HepG2 (cell line): ENCODE measurements around the gene HOXA5. TPM values are rescaled to one million over a fixed set of nuclear protein-coding genes. Genes with fewer than 3 reads are reported as not detected.

Experiments used
- ATAC-seq: fragments of 200-7000 bp; cut with Tn5 transposase; 3 replicates; pipeline ENCODE4 v1.9.1; 2020; ENCODE audit warnings: mild to moderate bottlenecking, moderate library complexity
- BruUV-seq: library from RNA; stranded (reverse); fragments of 400-500 nt; replicated peaks from 2 replicates; lab custom pipeline; 2021; lab: Mats Ljungman, UMichigan
- CTCF ChIA-PET: fragments of 300-600 bp; formaldehyde crosslinking; extraction: SDS; loops from one replicate; lab custom pipeline; 2021; ENCODE audit warnings: low total read pairs, inconsistent platforms, low intra/inter-chr PET ratio; lab: Yijun Ruan, JAX
- POLR2A ChIA-PET: fragments of 350-600 bp; sonication (Branson Sonifier 250); formaldehyde crosslinking; loops from one replicate; lab custom pipeline; 2020; ENCODE audit warnings: antibody characterized with exemption, inconsistent platforms; lab: Yijun Ruan, JAX
- DNase-seq: peaks from one replicate; pipeline ENCODE4 v3.0.0-alpha.2; 2015; ENCODE audit warnings: low spot score
- FAIRE-seq: peaks from 3 replicates; lab custom pipeline; 2011; peaks lifted over from hg19 to GRCh38; lab: Jason Lieb, UNC
- H2AFZ ChIP-seq: one replicate; pipeline ENCODE4 v1.6.1; 2011; ENCODE audit warnings: low read length, inconsistent platforms
- H3K27ac ChIP-seq: fragments of 300-600 bp; 3 replicates; pipeline ENCODE4 v1.8.0; 2011; ENCODE audit warnings: mixed run types, mild to moderate bottlenecking, mixed read lengths, low read length, inconsistent platforms; ENCODE audit not compliant: insufficient read depth; ENCODE audit errors: extremely low read length
- H3K27me3 ChIP-seq, 2 experiments: fragments of 200-600 bp in 1 of 2; 2 replicates in 1 of 2; 3 replicates in 1 of 2; pipeline versions ENCODE4 v1.6.0 to v1.8.0; 2011; ENCODE audit warnings: low read length in 2 of 2, mild to moderate bottlenecking in 2 of 2, moderate library complexity in 2 of 2, inconsistent platforms in 1 of 2; ENCODE audit not compliant: insufficient read depth in 2 of 2, control insufficient read depth in 1 of 2
- H3K36me3 ChIP-seq, 2 experiments: fragments of 200-600 bp in 1 of 2; replicated peaks in 1 of 2; 2 replicates in 1 of 2; 3 replicates in 1 of 2; pipeline versions ENCODE4 v1.5.1 to v1.8.0; 2011; ENCODE audit warnings: low read length in 2 of 2, inconsistent platforms in 1 of 2; ENCODE audit not compliant: insufficient read depth in 2 of 2, control insufficient read depth in 1 of 2
- H3K4me1 ChIP-seq: 2 replicates; pipeline ENCODE4 v1.5.1; 2012; ENCODE audit warnings: low read length, inconsistent platforms; ENCODE audit not compliant: insufficient read depth
- H3K4me2 ChIP-seq: 2 replicates; pipeline ENCODE4 v1.6.0; 2011; ENCODE audit warnings: low read depth, low read length, inconsistent platforms
- H3K4me3 ChIP-seq, 3 experiments: fragments of 200-600 bp in 1 of 3; sonication (generic), shearing (Covaris generic) in 1 of 3; replicated peaks in 1 of 3; 2 replicates each; pipeline ENCODE4 v1.5.1; 2011 to 2016; ENCODE audit warnings: low read length in 3 of 3, inconsistent platforms in 2 of 3, low read depth in 2 of 3, mild to moderate bottlenecking in 2 of 3, control low read depth in 1 of 3, mixed read lengths in 1 of 3; ENCODE audit not compliant: insufficient read depth in 1 of 3
- H3K79me2 ChIP-seq: one replicate; pipeline ENCODE4 v1.6.1; 2011; ENCODE audit warnings: low read length, inconsistent platforms; ENCODE audit not compliant: insufficient read depth
- H3K9ac ChIP-seq: 2 replicates; pipeline ENCODE4 v1.6.0; 2011; ENCODE audit warnings: mild to moderate bottlenecking, low read depth, low read length, inconsistent platforms; ENCODE audit not compliant: insufficient read depth
- H3K9me3 ChIP-seq: 2 replicates; pipeline ENCODE4 v1.5.1; 2012; ENCODE audit warnings: mild to moderate bottlenecking, low read length
- H4K20me1 ChIP-seq: 2 replicates; pipeline ENCODE4 v1.6.0; 2011; ENCODE audit warnings: inconsistent platforms, mild to moderate bottlenecking, low read length, moderate library complexity; ENCODE audit not compliant: insufficient read depth
- ADNP ChIP-seq: sonication (generic); formaldehyde crosslinking; IDR thresholded peaks from 2 replicates; pipeline ENCODE4 v1.4.0; 2020; ENCODE audit warnings: missing genetic modification reagents
- BCL6 ChIP-seq: IDR thresholded peaks from 2 replicates; pipeline ENCODE4 v1.6.1; 2016; ENCODE audit warnings: missing genetic modification reagents, missing compliant biosample characterization
- DR1 ChIP-seq: sonication (generic); formaldehyde crosslinking; IDR thresholded peaks from 2 replicates; pipeline ENCODE4 v1.8.0; 2021; ENCODE audit warnings: mild to moderate bottlenecking, missing genetic modification reagents, inconsistent platforms
- FOXA3 ChIP-seq: IDR thresholded peaks from 2 replicates; pipeline ENCODE4 v1.6.1; 2016; ENCODE audit warnings: missing genetic modification reagents, missing compliant biosample characterization
- HNRNPUL1 ChIP-seq: fragments of 200-400 bp; formaldehyde crosslinking; IDR thresholded peaks from 2 replicates; pipeline ENCODE4 v1.6.1; 2017; ENCODE audit warnings: low read depth, mild to moderate bottlenecking, low read length, moderate library complexity
- IKZF1 ChIP-seq: fragments of 450-650 bp; IDR thresholded peaks from 2 replicates; pipeline ENCODE4 v1.7.1; 2016
- KDM5A ChIP-seq: fragments of 200-600 bp; sonication (generic); IDR thresholded peaks from 2 replicates; pipeline ENCODE4 v1.7.0; 2018; ENCODE audit warnings: antibody characterized with exemption, mild to moderate bottlenecking, low read length, borderline replicate concordance
- MIXL1 ChIP-seq: IDR thresholded peaks from 2 replicates; pipeline ENCODE4 v1.6.1; 2016
- MTERF4 ChIP-seq: sonication (generic); formaldehyde crosslinking; IDR thresholded peaks from 2 replicates; pipeline ENCODE4 v1.8.0; 2023; ENCODE audit warnings: mild to moderate bottlenecking, missing genetic modification reagents
- NFKB2 ChIP-seq: sonication (generic); formaldehyde crosslinking; IDR thresholded peaks from 2 replicates; pipeline ENCODE4 v1.4.0; 2020; ENCODE audit warnings: missing genetic modification reagents, borderline replicate concordance
- PHB2 ChIP-seq: fragments of 450-650 bp; IDR thresholded peaks from 2 replicates; pipeline ENCODE4 v1.6.1; 2018; ENCODE audit not compliant: partially characterized antibody
- RFXAP ChIP-seq: sonication (generic); formaldehyde crosslinking; IDR thresholded peaks from 2 replicates; pipeline ENCODE4 v1.4.0; 2020; ENCODE audit warnings: missing genetic modification reagents, borderline replicate concordance
- SNAPC5 ChIP-seq: sonication (generic); formaldehyde crosslinking; IDR thresholded peaks from 2 replicates; pipeline ENCODE4 v1.8.1; 2023; ENCODE audit warnings: mild to moderate bottlenecking, missing genetic modification reagents, borderline replicate concordance
- ZNF326 ChIP-seq: sonication (generic); formaldehyde crosslinking; IDR thresholded peaks from 2 replicates; pipeline ENCODE4 v1.4.0; 2020; ENCODE audit warnings: missing genetic modification reagents, borderline replicate concordance
- WGBS: methylation state at CpG from one replicate; pipeline ENCODE4 v1.1.6; 2017; ENCODE audit warnings: low lambda C conversion rate; 5-methylcytosine and 5-hydroxymethylcytosine counted together
- in situ Hi-C: cut with HindIII; loops from 2 replicates; pipeline ENCODE4 v1.10.0; 2017; ENCODE audit warnings: low pct_unique_long_range_greater_than_20kb; ENCODE audit not compliant: extremely low pct_ligation_motif_present
- intact Hi-C: fragments of 100-400 bp; cut with micrococcal nuclease; formaldehyde crosslinking; loops from one replicate; pipeline ENCODE4 v1.10.0; 2022; ENCODE audit not compliant: unreplicated experiment
- polyA plus RNA-seq, 8 experiments: library from polyadenylated mRNA; depleted of rRNA in 3 of 8; stranded (reverse) in 7 of 8; unstranded in 1 of 8; fragments of >200 nt; fragmentation: Illumina TruSeq in 4 of 8; extraction: Trizol in 4 of 8; gene quantifications; 2 replicates each; pipeline versions ENCODE4 v1.2.1 to v1.2.3, GENCODE V29; 2011 to 2016; ENCODE audit warnings: low read depth in 4 of 8, missing spikeins in 1 of 8, mixed read lengths in 1 of 8; ENCODE audit not compliant: insufficient read depth in 1 of 8
- total RNA-seq, 5 experiments: library from RNA; depleted of rRNA; stranded (reverse); fragments of >200 nt; fragmentation: Illumina TruSeq; extraction: Trizol; gene quantifications; 2 replicates each; pipeline ENCODE4 v1.2.3, GENCODE V29; 2016; ENCODE audit warnings: low read depth in 1 of 5

HOXA5 gene
- total and polyA plus RNA-seq, 2 of the 13 experiments (the other 11 are each of a cell fraction or from before 2014, with no cell fraction given), result 3.2 to 3.6 TPM

DNA sequence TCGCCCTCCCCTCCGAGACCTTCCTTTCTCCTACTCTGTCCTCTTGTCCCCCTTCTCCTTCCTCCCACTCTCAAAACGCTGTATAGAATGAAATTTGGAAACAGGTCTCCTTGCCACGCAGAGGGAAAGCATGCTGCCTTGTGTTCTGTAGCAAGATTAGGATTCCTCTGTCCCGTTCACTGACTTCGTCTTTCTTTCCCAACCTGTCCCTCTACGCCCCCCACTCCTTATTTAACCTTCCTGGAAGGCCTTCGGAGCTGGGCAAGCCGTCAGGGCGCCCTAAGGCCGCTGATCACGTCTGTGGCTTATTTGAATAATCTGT is 20.5 kb upstream of the HOXA5 start:
- no TSS peak for BruUV-seq
- Histone ChIP-seq H4K20me1 (no peaks in the 10 kb centered on the region), H3K4me1 (0 out of 2 replicates have a peak, but pooled peaks cover 4% of the 10 kb centered on the region), H3K4me3 (peak overlapping the region in 1 of 3 experiments; percentile 63; a peak in 3 of 6 replicates), H3K9me3 (no peaks in the 10 kb centered on the region), H3K36me3 (no peaks in the 10 kb centered on the region), H3K4me2 (peak overlapping the region; percentile 55; the same call in 1 of the 2 replicates), H3K27me3 (peaks cover 2 to 42% of the 10 kb centered on the region in 2 experiments), H3K9ac (no peak overlapping the region), H2AFZ (no peak overlapping the region), H3K79me2 (no peaks in the 10 kb centered on the region), H3K27ac (no peak overlapping the region)
- TF ChIP-seq NFKB2 (CRISPR knock-in tag) (peak; percentile 21; the same call in 1 of the 2 replicates), HNRNPUL1 (no peak)
- intact Hi-C loops, result loop anchor here (5.0 kb wide), 1 partner anchor 482 kb away; no protein-coding TSS in a partner anchor
- WGBS, result 45% methylated on average over 12 of the region's 12 CpGs
- in situ Hi-C loops, result loop anchor here (25.0 kb wide), 1 partner anchor 1077 kb away; no protein-coding TSS in a partner anchor
- ATAC-seq (no peak), DNase-seq (no peak), FAIRE-seq (no peak)
- ChIA-PET POLR2A (no interaction called here), CTCF (no interaction called here)

DNA sequence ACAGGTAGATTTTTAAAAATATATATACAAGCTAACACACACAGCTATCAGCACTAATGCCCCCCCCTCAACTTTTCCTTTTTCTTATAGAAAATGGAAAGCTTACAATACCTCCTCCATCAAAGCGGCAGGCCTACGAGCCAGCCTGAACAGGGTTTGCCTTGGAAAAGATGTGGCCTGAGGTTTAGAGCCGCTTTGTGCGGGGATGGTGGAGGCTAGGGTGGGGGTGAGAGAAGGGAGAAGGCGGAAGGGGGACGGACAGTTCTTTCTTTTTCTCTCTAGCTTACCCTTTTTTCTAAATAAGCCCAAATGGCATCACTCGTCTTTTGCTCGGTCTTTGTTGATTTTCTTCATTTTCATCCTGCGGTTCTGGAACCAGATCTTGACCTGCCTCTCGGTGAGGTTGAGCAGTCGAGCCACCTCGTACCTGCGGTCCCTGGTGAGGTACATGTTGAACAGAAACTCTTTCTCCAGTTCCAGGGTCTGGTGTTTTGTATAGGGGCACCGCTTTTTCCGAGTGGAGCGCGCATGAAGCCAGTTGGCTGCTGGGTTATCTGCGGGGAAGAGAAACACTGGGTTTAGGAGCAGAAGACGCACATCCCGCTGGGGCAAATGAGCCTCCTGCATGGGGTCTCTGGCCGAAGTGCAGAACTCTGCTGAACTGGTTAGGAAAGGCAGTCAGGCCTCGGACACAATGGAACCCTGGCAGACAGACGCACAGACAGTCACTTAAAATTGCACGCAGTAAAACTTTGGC is 20.0 kb upstream of the HOXA5 start:
- no peaks in the 10 kb centered on the region for H4K20me1 ChIP-seq
- H3K4me2 ChIP-seq, result 0 out of 2 replicates have a peak overlapping the region, but pooled peaks have one; percentile 55
- no peak for ATAC-seq
- ChIA-PET POLR2A (no interaction called here), CTCF (no interaction called here)
- TF ChIP-seq MIXL1 (CRISPR knock-in tag) (no peak), KDM5A (no peak), FOXA3 (no peak), ZNF326 (CRISPR knock-in tag) (no peak), RFXAP (no peak), IKZF1 (no peak), MTERF4 (CRISPR knock-in tag) (no peak), SNAPC5 (CRISPR knock-in tag) (no peak), PHB2 (no peak), DR1 (CRISPR knock-in tag) (no peak), ADNP (CRISPR knock-in tag) (no peak), BCL6 (CRISPR knock-in tag) (no peak)
- peaks cover 2 to 38% of the 10 kb centered on the region in 2 experiments for H3K27me3 ChIP-seq
- WGBS, result 76% methylated on average over 24 of the region's 24 CpGs
- H3K4me1 ChIP-seq, result 0 out of 2 replicates have a peak, but pooled peaks cover 4% of the 10 kb centered on the region
- DNase-seq, result no peak
- BruUV-seq, result no TSS peak
- no peak overlapping the region for H3K27ac ChIP-seq
- H2AFZ ChIP-seq, result no peak overlapping the region
- H3K79me2 ChIP-seq, result no peaks in the 10 kb centered on the region
- no peak for FAIRE-seq
- H3K9ac ChIP-seq, result no peak overlapping the region
- no peak overlapping the region for H3K4me3 ChIP-seq
- no peaks in the 10 kb centered on the region for H3K9me3 ChIP-seq
- no peaks in the 10 kb centered on the region for H3K36me3 ChIP-seq
- in situ Hi-C loops, result loop anchor here (25.0 kb wide), 1 partner anchor 1076 kb away; no protein-coding TSS in a partner anchor
- intact Hi-C loops, result loop anchor here (5.0 kb wide), 1 partner anchor 481 kb away; no protein-coding TSS in a partner anchor
